WTC11 (cell line): ENCODE results near the gene WNT10A. TPM values are rescaled to one million over a fixed set of nuclear protein-coding genes. Genes with fewer than 3 reads are reported as not detected.

Experiments used
- ATAC-seq: fragments of 200-7000 bp; cut with Tn5 transposase; 2 replicates; pipeline ENCODE4 v1.10.0; 2021; ENCODE audit warnings: mild to moderate bottlenecking, moderate library complexity
- CTCF ChIA-PET: fragments of 300-600 bp; sonication (Branson Sonifier 250); formaldehyde crosslinking; loops from one replicate; lab custom pipeline; 2021; ENCODE audit warnings: antibody characterized with exemption; lab: Charles Lee
- POLR2A ChIA-PET: fragments of 350-600 bp; sonication (Branson Sonifier 250); formaldehyde crosslinking; loops from one replicate; lab custom pipeline; 2021; ENCODE audit warnings: antibody characterized with exemption; lab: Charles Lee
- DNase-seq: peaks from one replicate; pipeline ENCODE4 v3.0.0; 2021; ENCODE audit warnings: low spot score
- H3K27ac Mint-ChIP-seq: 2 replicates; pipeline ENCODE4 v1.8.0; 2021; ENCODE audit warnings: mixed read lengths
- H3K27me3 Mint-ChIP-seq: 2 replicates; pipeline ENCODE4 v1.8.0; 2021; ENCODE audit warnings: low read depth, mild to moderate bottlenecking, moderate library complexity, mixed read lengths
- H3K36me3 Mint-ChIP-seq: 2 replicates; pipeline ENCODE4 v1.8.0; 2021; ENCODE audit warnings: mixed read lengths
- H3K4me1 Mint-ChIP-seq: 2 replicates; pipeline ENCODE4 v1.8.0; 2022; ENCODE audit warnings: mixed read lengths
- H3K4me3 Mint-ChIP-seq: 2 replicates; pipeline ENCODE4 v1.8.0; 2021; ENCODE audit warnings: mild to moderate bottlenecking, moderate library complexity, mixed read lengths
- H3K9me3 Mint-ChIP-seq: 2 replicates; pipeline ENCODE4 v1.8.0; 2021; ENCODE audit warnings: mixed read lengths
- ATF3 ChIP-seq: sonication (generic); formaldehyde crosslinking; conservative IDR thresholded peaks from 2 replicates; pipeline ENCODE4 v1.8.1; 2022; ENCODE audit warnings: mild to moderate bottlenecking, missing genetic modification reagents
- CBFB ChIP-seq: sonication (generic); formaldehyde crosslinking; IDR thresholded peaks from 2 replicates; pipeline ENCODE4 v1.8.1; 2022; ENCODE audit warnings: mild to moderate bottlenecking, low read depth, missing genetic modification reagents
- CREB1 ChIP-seq: sonication (generic); formaldehyde crosslinking; IDR thresholded peaks from 2 replicates; pipeline ENCODE4 v1.8.0; 2023; ENCODE audit warnings: mild to moderate bottlenecking, missing genetic modification reagents
- CREM ChIP-seq: sonication (generic); formaldehyde crosslinking; IDR thresholded peaks from 2 replicates; pipeline ENCODE4 v1.8.1; 2022; ENCODE audit warnings: mild to moderate bottlenecking, missing genetic modification reagents, moderate library complexity
- EMX1 ChIP-seq: fragments of 250-450 bp; sonication (Bioruptor Pico); IDR thresholded peaks from 2 replicates; pipeline ENCODE4 v1.8.0; 2021; ENCODE audit warnings: mild to moderate bottlenecking
- IRF1 ChIP-seq: sonication (generic); formaldehyde crosslinking; IDR thresholded peaks from 2 replicates; pipeline ENCODE4 v1.8.0; 2023; ENCODE audit warnings: missing genetic modification reagents
- MYBL2 ChIP-seq: sonication (generic); formaldehyde crosslinking; IDR thresholded peaks from 2 replicates; pipeline ENCODE4 v1.8.1; 2023; ENCODE audit warnings: mild to moderate bottlenecking, moderate library complexity, missing genetic modification reagents
- NR1H2 ChIP-seq: sonication (generic); formaldehyde crosslinking; IDR thresholded peaks from 2 replicates; pipeline ENCODE4 v1.9.0; 2021; ENCODE audit warnings: mild to moderate bottlenecking, moderate library complexity, missing genetic modification reagents
- PREB ChIP-seq: sonication (generic); formaldehyde crosslinking; IDR thresholded peaks from 2 replicates; pipeline ENCODE4 v1.8.1; 2022; ENCODE audit warnings: mild to moderate bottlenecking, missing genetic modification reagents, moderate library complexity, borderline replicate concordance
- PRRX2 ChIP-seq: fragments of 250-450 bp; sonication (Bioruptor Pico); IDR thresholded peaks from 2 replicates; pipeline ENCODE4 v1.8.0; 2021; ENCODE audit warnings: mild to moderate bottlenecking
- USF1 ChIP-seq: sonication (generic); formaldehyde crosslinking; IDR thresholded peaks from 2 replicates; pipeline ENCODE4 v1.8.0; 2022; ENCODE audit warnings: mild to moderate bottlenecking, missing genetic modification reagents
- USF2 ChIP-seq: sonication (generic); formaldehyde crosslinking; IDR thresholded peaks from 2 replicates; pipeline ENCODE4 v1.8.1; 2023; ENCODE audit warnings: mild to moderate bottlenecking, missing genetic modification reagents, moderate library complexity
- ZNF121 ChIP-seq: sonication (generic); formaldehyde crosslinking; IDR thresholded peaks from 2 replicates; pipeline ENCODE4 v1.8.0; 2023; ENCODE audit warnings: missing genetic modification reagents
- ZNF317 ChIP-seq: sonication (generic); formaldehyde crosslinking; IDR thresholded peaks from 2 replicates; pipeline ENCODE4 v1.8.1; 2023; ENCODE audit warnings: low read depth, mild to moderate bottlenecking, moderate library complexity, missing genetic modification reagents, borderline replicate concordance
- total RNA-seq: library from RNA; stranded (reverse); gene quantifications from 3 replicates; pipeline ENCODE4 v1.2.3, GENCODE V29; 2021
- TF ChIP-seq, protein P1 (sequence below): fragments of 250-450 bp; sonication (Bioruptor Pico); IDR thresholded peaks from 2 replicates; pipeline ENCODE4 v1.9.0; 2021; ENCODE audit warnings: mild to moderate bottlenecking

The WNT10A gene
- total RNA-seq, 1 experiment from 2014 or later = not detected

- TF ChIP-seq IRF1 (CRISPR knock-in tag) (no peak), ZNF317 (CRISPR knock-in tag) (no peak), CREM (no peak), CBFB (no peak), USF2 (CRISPR knock-in tag) (no peak)
- TF ChIP-seq, all 79 proteins: peak for 0
Observed at GRCh38 chr2:218853766-218854165, 26.9 kb upstream of the WNT10A start (continued).

GRCh38 chr2:218854860-218855259 lies 25.8 kb upstream of the WNT10A start:
- Mint-ChIP-seq H3K9me3 (no peaks in the 10 kb centered on the region), H3K4me3 (no peak overlapping the region), H3K27me3 (peaks cover 72% of the 10 kb centered on the region), H3K36me3 (no peaks in the 10 kb centered on the region), H3K4me1 (peaks cover 48% of the 10 kb centered on the region), H3K27ac (no peak overlapping the region)
- no peak for ATAC-seq
- CTCF ChIA-PET = interaction anchor here (0.9 to 1.9 kb wide), 7 partner anchors 22 to 167 kb away, joined by 3 to 13 read pairs (median 4); no protein-coding TSS in a partner anchor
- no peak for TF ChIP-seq MYBL2 (CRISPR knock-in tag)
- TF ChIP-seq EMX1 (CRISPR knock-in tag) = no peak
- no peak for TF ChIP-seq USF2 (CRISPR knock-in tag)
- no peak for TF ChIP-seq CREB1 (CRISPR knock-in tag)
- no peak for TF ChIP-seq PREB (CRISPR knock-in tag)
- no peak for TF ChIP-seq ZNF121 (CRISPR knock-in tag)
- TF ChIP-seq, protein P1, sequence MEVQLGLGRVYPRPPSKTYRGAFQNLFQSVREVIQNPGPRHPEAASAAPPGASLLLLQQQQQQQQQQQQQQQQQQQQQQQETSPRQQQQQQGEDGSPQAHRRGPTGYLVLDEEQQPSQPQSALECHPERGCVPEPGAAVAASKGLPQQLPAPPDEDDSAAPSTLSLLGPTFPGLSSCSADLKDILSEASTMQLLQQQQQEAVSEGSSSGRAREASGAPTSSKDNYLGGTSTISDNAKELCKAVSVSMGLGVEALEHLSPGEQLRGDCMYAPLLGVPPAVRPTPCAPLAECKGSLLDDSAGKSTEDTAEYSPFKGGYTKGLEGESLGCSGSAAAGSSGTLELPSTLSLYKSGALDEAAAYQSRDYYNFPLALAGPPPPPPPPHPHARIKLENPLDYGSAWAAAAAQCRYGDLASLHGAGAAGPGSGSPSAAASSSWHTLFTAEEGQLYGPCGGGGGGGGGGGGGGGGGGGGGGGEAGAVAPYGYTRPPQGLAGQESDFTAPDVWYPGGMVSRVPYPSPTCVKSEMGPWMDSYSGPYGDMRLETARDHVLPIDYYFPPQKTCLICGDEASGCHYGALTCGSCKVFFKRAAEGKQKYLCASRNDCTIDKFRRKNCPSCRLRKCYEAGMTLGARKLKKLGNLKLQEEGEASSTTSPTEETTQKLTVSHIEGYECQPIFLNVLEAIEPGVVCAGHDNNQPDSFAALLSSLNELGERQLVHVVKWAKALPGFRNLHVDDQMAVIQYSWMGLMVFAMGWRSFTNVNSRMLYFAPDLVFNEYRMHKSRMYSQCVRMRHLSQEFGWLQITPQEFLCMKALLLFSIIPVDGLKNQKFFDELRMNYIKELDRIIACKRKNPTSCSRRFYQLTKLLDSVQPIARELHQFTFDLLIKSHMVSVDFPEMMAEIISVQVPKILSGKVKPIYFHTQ (CRISPR knock-in tag) = no peak
- no peak for TF ChIP-seq USF1 (CRISPR knock-in tag)
- TF ChIP-seq IRF1 (CRISPR knock-in tag) = no peak
- no peak for TF ChIP-seq NR1H2 (CRISPR knock-in tag)
- TF ChIP-seq PRRX2 (CRISPR knock-in tag) = no peak
- no peak for TF ChIP-seq ATF3 (CRISPR knock-in tag)
- DNase-seq = no peak
- POLR2A ChIA-PET = no interaction called here
